ENCODE results near the gene PDE11A. TPM values are rescaled to one million over a fixed set of nuclear protein-coding genes. Genes with fewer than 3 reads are reported as not detected.

Gene PDE11A
- total and polyA plus RNA-seq, 2 experiments from 2014 or later, result 0.08 to 0.73 TPM

- DNase-seq (ENCODE audit: low spot score) (no peak), ATAC-seq (no peak)
- no peaks in the 10 kb centered on the region for H3K79me2 ChIP-seq (replicated peaks; ENCODE audit: insufficient read depth)
- no peak overlapping the region for H3K27ac ChIP-seq (ENCODE audit: low read depth)
- H3K4me1 ChIP-seq (ENCODE audit: insufficient read depth), result peaks cover 7% of the 10 kb centered on the region
- Mint-ChIP-seq H3K4me3 (no peak overlapping the region), H3K4me1 (peaks cover 11% of the 10 kb centered on the region), H3K9me3 (no peaks in the 10 kb centered on the region), H3K27me3 (ENCODE audit: insufficient read depth, low read depth, poor library complexity) (peaks cover under 1% of the 10 kb centered on the region), H3K36me3 (ENCODE audit: low read depth) (no peaks in the 10 kb centered on the region), H3K27ac (no peak overlapping the region)
- H3K4me3 ChIP-seq, result no peak overlapping the region
- no peaks in the 10 kb centered on the region for H3F3A ChIP-seq (replicated peaks; ENCODE audit: low read depth)
- no peaks in the 10 kb centered on the region for H3K36me3 ChIP-seq (ENCODE audit: insufficient read depth)
- H3K9me2 ChIP-seq (ENCODE audit: insufficient read depth), result 0 out of 2 replicates have a peak, but pooled peaks cover 3% of the 10 kb centered on the region
- TF ChIP-seq ZNF331 (CRISPR knock-in tag; IDR thresholded peaks at IDR 0.05; ENCODE audit: low read depth) (no peak), ETS1 (IDR thresholded peaks at IDR 0.05) (no peak), JUNB (IDR thresholded peaks at IDR 0.05; ENCODE audit: unreplicated experiment) (no peak), ZNF114 (CRISPR knock-in tag; IDR thresholded peaks at IDR 0.05) (no peak), REST (IDR thresholded peaks at IDR 0.05; ENCODE audit: unreplicated experiment) (no peak), CTCF (conservative IDR thresholded peaks at IDR 0.05; ENCODE audit: low read depth in 2 of 2) (no peak), POLR2AphosphoS5 (IDR thresholded peaks at IDR 0.05; ENCODE audit: low read depth) (no peak), STAT1 (IDR thresholded peaks at IDR 0.05; ENCODE audit: unreplicated experiment) (no peak)
- H3K27me3 ChIP-seq (ENCODE audit: insufficient read depth), result no peaks in the 10 kb centered on the region
- H4K20me1 ChIP-seq (replicated peaks; ENCODE audit: insufficient read depth), result no peaks in the 10 kb centered on the region
- no peak overlapping the region for H2AFZ ChIP-seq
- no peak overlapping the region for H3K4me2 ChIP-seq
Observed at GRCh38 chr2:177680866-177681712, 391.5 kb downstream of the PDE11A start.
